Measurements from ENCODE around the gene MAP2K3.

The MAP2K3 gene

GRCh38 chr17:21282850-21283249 lies 1.7 kb upstream of the MAP2K3 start:
- no peak for TF ChIP-seq CTCF (conservative IDR thresholded peaks at IDR 0.05; ENCODE audit: low read depth, low read length)
- no peaks in the 10 kb centered on the region for H3K36me3 ChIP-seq (ENCODE audit: insufficient read depth)
- H3K79me2 ChIP-seq (ENCODE audit: insufficient read depth, low read depth): peaks cover 32% of the 10 kb centered on the region
- H3K27ac ChIP-seq: no peak overlapping the region
- H3K4me1 ChIP-seq (ENCODE audit: low read depth, poor library complexity, severe bottlenecking): peaks cover 11% of the 10 kb centered on the region
- no peak overlapping the region for H2AFZ ChIP-seq (ENCODE audit: low read depth)
- no peak overlapping the region for H3K9ac ChIP-seq
- H3K27me3 ChIP-seq (ENCODE audit: insufficient read depth, low read depth): no peaks in the 10 kb centered on the region
- no peak overlapping the region for H3K4me3 ChIP-seq (IDR thresholded peaks at IDR 0.05; ENCODE audit: insufficient read depth, low read depth, low read length)
- no peak overlapping the region for H3K4me2 ChIP-seq
- H4K20me1 ChIP-seq (ENCODE audit: insufficient read depth): no peaks in the 10 kb centered on the region

GRCh38 chr17:21283482-21284318 lies 811 bp upstream of the MAP2K3 start:
- Histone ChIP-seq H3K36me3 (ENCODE audit: insufficient read depth) (no peaks in the 10 kb centered on the region), H2AFZ (ENCODE audit: low read depth) (peak overlapping the region; percentile 44; the same call in 1 of the 2 replicates), H3K4me3 (IDR thresholded peaks at IDR 0.05; ENCODE audit: insufficient read depth, low read depth, low read length) (no peak overlapping the region), H4K20me1 (ENCODE audit: insufficient read depth) (no peaks in the 10 kb centered on the region), H3K4me2 (peak overlapping the region; percentile 33), H3K4me1 (ENCODE audit: low read depth, poor library complexity, severe bottlenecking) (peaks cover 17% of the 10 kb centered on the region), H3K27me3 (ENCODE audit: insufficient read depth, low read depth) (no peaks in the 10 kb centered on the region), H3K27ac (no peak overlapping the region), H3K79me2 (ENCODE audit: insufficient read depth, low read depth) (peaks cover 41% of the 10 kb centered on the region), H3K9ac (no peak overlapping the region)
- no peak for TF ChIP-seq CTCF (conservative IDR thresholded peaks at IDR 0.05; ENCODE audit: low read depth, low read length)

DNA sequence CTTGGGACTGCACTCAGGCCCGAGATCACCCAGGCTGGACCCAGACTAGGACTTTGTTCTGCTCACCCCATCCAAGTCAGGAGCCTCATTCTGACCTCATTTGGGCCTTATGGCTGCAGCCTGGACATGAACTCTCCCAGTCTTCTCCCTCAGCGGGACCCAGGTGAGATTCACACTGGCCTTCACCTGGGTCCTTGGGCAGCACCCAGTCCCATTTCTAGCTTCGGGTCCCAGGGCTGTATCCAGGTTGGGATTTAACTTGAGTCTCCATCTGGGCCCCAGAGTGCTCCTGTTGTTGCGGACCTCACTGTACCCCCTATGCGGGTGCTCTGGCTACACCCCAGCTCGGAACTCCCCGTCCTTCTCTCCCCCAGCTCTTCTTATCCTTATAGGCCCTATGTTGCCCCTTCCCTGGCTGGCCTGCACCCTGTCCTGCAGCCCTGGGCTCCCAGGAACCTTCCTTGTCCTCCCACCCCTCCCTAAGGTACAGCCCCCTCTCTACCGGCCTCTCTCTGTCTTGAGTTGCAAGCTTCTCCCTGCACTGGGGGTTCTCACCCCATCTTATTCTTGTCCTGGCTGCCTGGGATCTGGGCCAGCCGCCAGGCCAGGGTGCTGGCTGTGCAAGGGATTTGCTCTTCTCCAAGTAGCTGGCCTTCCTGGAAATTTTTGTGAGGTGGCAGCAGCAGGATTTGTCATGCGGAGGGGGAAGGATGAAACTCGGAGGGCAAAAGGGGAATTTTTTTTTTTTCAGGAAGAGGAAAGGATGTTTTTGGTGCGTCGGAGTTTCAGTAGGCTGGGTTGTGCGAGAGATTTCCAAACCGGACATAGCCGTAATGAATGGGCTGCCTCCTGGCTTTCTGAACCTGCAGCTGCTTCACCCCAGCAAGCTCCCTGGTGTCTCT lies 904 bp downstream of the MAP2K3 start:
- H3K9ac ChIP-seq: peak overlapping the region; percentile 83; the same call in 1 of the 2 replicates
- no peaks in the 10 kb centered on the region for H4K20me1 ChIP-seq (ENCODE audit: insufficient read depth)
- no peak overlapping the region for H3K4me3 ChIP-seq (IDR thresholded peaks at IDR 0.05; ENCODE audit: insufficient read depth, low read depth, low read length)
- H2AFZ ChIP-seq (ENCODE audit: low read depth): no peak overlapping the region
- no peak for TF ChIP-seq CTCF (conservative IDR thresholded peaks at IDR 0.05; ENCODE audit: low read depth, low read length)
- H3K4me2 ChIP-seq: peak overlapping the region; percentile 94
- H3K27ac ChIP-seq: peak overlapping the region; percentile 89
- H3K36me3 ChIP-seq (ENCODE audit: insufficient read depth): no peaks in the 10 kb centered on the region
- peaks cover 20% of the 10 kb centered on the region for H3K4me1 ChIP-seq (ENCODE audit: low read depth, poor library complexity, severe bottlenecking)
- H3K27me3 ChIP-seq (ENCODE audit: insufficient read depth, low read depth): no peaks in the 10 kb centered on the region
- H3K79me2 ChIP-seq (ENCODE audit: insufficient read depth, low read depth): peaks cover 55% of the 10 kb centered on the region

DNA sequence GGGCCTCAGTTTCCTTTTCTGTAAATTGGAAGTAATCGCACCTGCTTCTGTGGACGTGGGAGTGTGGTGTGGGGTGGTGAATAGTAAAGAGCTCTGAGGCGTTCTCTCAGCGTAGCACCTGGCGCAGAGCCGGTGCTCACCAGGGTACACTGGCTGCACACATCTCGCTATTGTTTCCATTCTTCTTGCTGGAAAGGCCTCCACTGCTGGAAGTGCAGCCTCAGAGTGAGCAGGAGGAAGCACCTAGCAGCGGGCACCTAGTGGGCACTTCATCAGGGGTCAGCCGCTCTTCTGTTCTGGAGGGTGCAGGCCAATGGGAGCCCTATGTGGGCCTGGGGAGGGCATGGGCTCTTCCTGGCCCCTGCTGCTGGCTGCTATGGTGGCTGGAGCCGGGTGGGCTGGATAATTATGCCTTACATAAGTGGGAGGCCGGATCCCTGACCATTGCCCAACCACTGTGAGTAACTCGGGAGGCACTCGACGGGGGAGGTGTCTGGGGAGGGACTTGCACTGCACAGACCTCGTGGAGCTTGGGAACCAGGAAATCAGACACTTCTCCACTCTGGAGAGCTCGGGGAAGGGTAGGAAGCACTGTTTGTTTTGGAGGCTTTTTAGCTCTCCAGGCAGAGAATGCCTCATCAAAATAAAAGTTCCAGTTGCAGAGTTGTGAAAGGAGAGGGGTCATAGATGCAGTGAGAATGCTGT lies 1.7 kb downstream of the MAP2K3 start:
- Histone ChIP-seq H3K36me3 (ENCODE audit: insufficient read depth) (no peaks in the 10 kb centered on the region), H3K79me2 (ENCODE audit: insufficient read depth, low read depth) (peaks cover 63% of the 10 kb centered on the region), H3K4me1 (ENCODE audit: low read depth, poor library complexity, severe bottlenecking) (peaks cover 20% of the 10 kb centered on the region), H3K27me3 (ENCODE audit: insufficient read depth, low read depth) (no peaks in the 10 kb centered on the region), H3K9ac (peak overlapping the region; percentile 83), H4K20me1 (ENCODE audit: insufficient read depth) (no peaks in the 10 kb centered on the region), H3K27ac (peak overlapping the region; percentile 89), H3K4me2 (peak overlapping the region; percentile 94), H2AFZ (ENCODE audit: low read depth) (no peak overlapping the region), H3K4me3 (IDR thresholded peaks at IDR 0.05; ENCODE audit: insufficient read depth, low read depth, low read length) (no peak overlapping the region)
- no peak for TF ChIP-seq CTCF (conservative IDR thresholded peaks at IDR 0.05; ENCODE audit: low read depth, low read length)

All from KMS-11 (cell line).